SK-N-SH (cell line): ENCODE measurements around the gene RIMKLA.

Source experiments
- CHD2 ChIP-seq: fragments of 150-350 bp; IDR thresholded peaks from 2 replicates; pipeline ENCODE4 v1.6.1; 2018; ENCODE audit warnings: low read length; ENCODE audit not compliant: partially characterized antibody
- CTCF ChIP-seq: fragments of 200-600 bp; sonication (generic); IDR thresholded peaks from 2 replicates; pipeline ENCODE4 v1.6.1; 2017; ENCODE audit warnings: antibody characterized with exemption, mild to moderate bottlenecking, moderate library complexity
- ELF1 ChIP-seq: IDR thresholded peaks from 2 replicates; pipeline ENCODE4 v1.4.0; 2012
- EZH2phosphoT487 ChIP-seq: fragments of 200-600 bp; sonication (generic); IDR thresholded peaks from 2 replicates; pipeline ENCODE4 v1.6.1; 2017; ENCODE audit warnings: low read depth, mixed run types, mild to moderate bottlenecking, antibody characterized with exemption, moderate library complexity, borderline replicate concordance
- GABPA ChIP-seq: IDR thresholded peaks from 2 replicates; pipeline ENCODE4 v1.4.0; 2012; ENCODE audit warnings: low read depth, mild to moderate bottlenecking
- MAX ChIP-seq: IDR thresholded peaks from 2 replicates; pipeline ENCODE4 v1.4.0; 2012; ENCODE audit warnings: low read depth
- REST ChIP-seq: IDR thresholded peaks from 2 replicates; pipeline ENCODE4 v1.6.1; 2012; ENCODE audit warnings: mild to moderate bottlenecking, low read depth, low read length, moderate library complexity
- SIN3A ChIP-seq: IDR thresholded peaks from 2 replicates; pipeline ENCODE4 v1.6.1; 2012; ENCODE audit warnings: low read depth, mild to moderate bottlenecking, low read length, moderate library complexity, borderline replicate concordance
- TAF1 ChIP-seq: IDR thresholded peaks from 2 replicates; pipeline ENCODE4 v1.6.1; 2012; ENCODE audit warnings: low read depth, mild to moderate bottlenecking, low read length, moderate library complexity, borderline replicate concordance
- TCF12 ChIP-seq: IDR thresholded peaks from 2 replicates; pipeline ENCODE4 v1.4.0; 2012

GRCh38 chr1:42365118-42365517, 15.5 kb upstream of the RIMKLA start:
- TF ChIP-seq MAX (no peak), CTCF (no peak), GABPA (no peak), REST (no peak), TCF12 (no peak), TAF1 (no peak), SIN3A (no peak), ELF1 (no peak), CHD2 (no peak), EZH2phosphoT487 (no peak)
